RWPE1 (cell line): ENCODE data around the gene FOXL1.

Experiments used
- CTCF ChIA-PET: fragments of 350-600 bp; sonication (Branson Sonifier 250); formaldehyde crosslinking; extraction: SDS; loops from one replicate; lab custom pipeline; 2021; lab: Yijun Ruan, JAX
- POLR2A ChIA-PET: fragments of 400-600 bp; formaldehyde crosslinking; extraction: SDS; loops from one replicate; lab custom pipeline; 2020; ENCODE audit warnings: antibody characterized with exemption; ENCODE audit not compliant: low non-redundant PET; lab: Yijun Ruan, JAX
- DNase-seq: peaks from one replicate; pipeline ENCODE4 v3.0.0; 2012; ENCODE audit warnings: low spot score
- H3K27ac ChIP-seq: fragments of 450-650 bp; 2 replicates; pipeline ENCODE4 v1.5.1; 2017
- CTCF ChIP-seq: fragments of 450-650 bp; conservative IDR thresholded peaks from 2 replicates; pipeline ENCODE4 v1.5.1; 2017; ENCODE audit warnings: low read depth, mild to moderate bottlenecking

FOXL1 gene

GRCh38 chr16:86566601-86566965 lies 11.8 kb upstream of the FOXL1 start, which contains the start of gene FOXC2:
Gene FOXC2, plus strand, starts transcription at chr16:86566829. Its CDS starts 507 bp downstream, at chr16:86567336.
- DNase-seq = peak; percentile 89
- ChIA-PET CTCF (interaction anchor here (0.7 to 3.8 kb wide), 3 partner anchors 9 to 496 kb away, joined by 3 to 14 read pairs (median 6); no protein-coding TSS in a partner anchor), POLR2A (no interaction called here)

GRCh38 chr16:86566966-86567700 lies 11.2 kb upstream of the FOXL1 start:
- ChIA-PET POLR2A (no interaction called here), CTCF (interaction anchor here (1.1 to 3.8 kb wide), 2 partner anchors 9 to 495 kb away, joined by 6 to 14 read pairs; no protein-coding TSS in a partner anchor)

More at GRCh38 chr16:86566601-86566965, 11.8 kb upstream of the FOXL1 start, which contains the start of gene FOXC2:
- peak within 1 kb of the TSS; percentile 96 for H3K27ac ChIP-seq
- no peak for TF ChIP-seq CTCF

GRCh38 chr16:86567701-86568581 lies 10.4 kb upstream of the FOXL1 start:
- TF ChIP-seq CTCF = peak; percentile 63
- DNase-seq = no peak
- peak overlapping the region; percentile 96 for H3K27ac ChIP-seq
- POLR2A ChIA-PET = no interaction called here
- CTCF ChIA-PET = interaction anchor here (1.1 to 3.8 kb wide), 2 partner anchors 8 to 495 kb away, joined by 6 to 14 read pairs; no protein-coding TSS in a partner anchor

More at GRCh38 chr16:86566966-86567700, 11.2 kb upstream of the FOXL1 start:
- peak overlapping the region; percentile 96 for H3K27ac ChIP-seq
- no peak for TF ChIP-seq CTCF
- DNase-seq = no peak

- no peak for DNase-seq
- no peak for TF ChIP-seq CTCF
- peak overlapping the region; percentile 96 for H3K27ac ChIP-seq
- CTCF ChIA-PET = interaction anchor here (3.8 kb wide), 1 partner anchor 494 kb away, joined by 14 read pairs; no protein-coding TSS in a partner anchor
- POLR2A ChIA-PET = no interaction called here
These were observed 9.4 kb upstream of the FOXL1 start for GRCh38 chr16:86568677-86569623.

- no peak overlapping the region for H3K27ac ChIP-seq
- DNase-seq = no peak
- POLR2A ChIA-PET = no interaction called here
These were observed 8.5 kb upstream of the FOXL1 start for GRCh38 chr16:86569701-86570447.

More at GRCh38 chr16:86569701-86570447, 8.5 kb upstream of the FOXL1 start:
- CTCF ChIA-PET = no interaction called here
- no peak for TF ChIP-seq CTCF
